Endothelial cell of umbilical vein (primary cell): ENCODE data around the gene RASSF5. TPM values are rescaled to one million over a fixed set of nuclear protein-coding genes. Genes with fewer than 3 reads are reported as not detected.

ENCODE experiments used
- BruUV-seq: library from RNA; stranded (reverse); fragments of 400-500 nt; replicated peaks from 2 replicates; lab custom pipeline; 2021; lab: Mats Ljungman, UMichigan
- CTCF ChIA-PET: fragments of 300-600, 350-600 bp; sonication (Branson Sonifier 250); formaldehyde crosslinking; loops from one replicate; lab custom pipeline; 2021; ENCODE audit warnings: antibody characterized with exemption, inconsistent platforms; lab: Charles Lee
- POLR2A ChIA-PET: fragments of 300-600, 350-600 bp; sonication (Branson Sonifier 250); formaldehyde crosslinking; loops from one replicate; lab custom pipeline; 2021; ENCODE audit warnings: antibody characterized with exemption, inconsistent platforms; lab: Charles Lee
- DNase-seq: peaks from one replicate; pipeline ENCODE4 v3.0.0-alpha.2; 2011; ENCODE audit warnings: low read depth, low spot score
- FAIRE-seq: peaks from 2 replicates; lab custom pipeline; 2011; peaks lifted over from hg19 to GRCh38; lab: Jason Lieb, UNC
- H2AFZ ChIP-seq: 2 replicates; pipeline ENCODE4 v1.6.0; 2012; ENCODE audit warnings: low read depth, low read length, control low read depth, inconsistent platforms
- H3K27ac ChIP-seq: 2 replicates; pipeline ENCODE4 v1.5.1; 2011; ENCODE audit warnings: low read depth, mild to moderate bottlenecking, control low read depth, low read length, moderate library complexity; ENCODE audit not compliant: insufficient read depth
- H3K27me3 ChIP-seq, 2 experiments: 2 replicates each; pipeline versions ENCODE4 v1.6.0 to v1.6.1; 2011; ENCODE audit warnings: low read length in 2 of 2, mixed read lengths in 1 of 2; ENCODE audit not compliant: control insufficient read depth in 2 of 2, insufficient read depth in 2 of 2
- H3K36me3 ChIP-seq, 2 experiments: 2 replicates in 1 of 2; 3 replicates in 1 of 2; pipeline ENCODE4 v1.5.1; 2011; ENCODE audit warnings: low read length in 2 of 2, mild to moderate bottlenecking in 1 of 2, moderate library complexity in 1 of 2; ENCODE audit not compliant: control insufficient read depth in 2 of 2, insufficient read depth in 2 of 2; ENCODE audit errors: extremely low read depth in 1 of 2
- H3K4me1 ChIP-seq: 3 replicates; pipeline ENCODE4 v1.5.1; 2011; ENCODE audit warnings: mild to moderate bottlenecking, low read length; ENCODE audit not compliant: control insufficient read depth, insufficient read depth; ENCODE audit errors: extremely low read depth
- H3K4me2 ChIP-seq: 2 replicates; pipeline ENCODE4 v1.6.1; 2011; ENCODE audit warnings: low read length, control low read depth, mixed read lengths; ENCODE audit not compliant: insufficient read depth
- H3K4me3 ChIP-seq, 3 experiments: fragments of 200-600 bp in 1 of 3; sonication (generic), shearing (Covaris generic) in 1 of 3; replicated peaks in 1 of 3; 2 replicates each; pipeline ENCODE4 v1.5.1; 2011 to 2016; ENCODE audit warnings: control low read depth in 3 of 3, low read length in 3 of 3, mild to moderate bottlenecking in 2 of 3, inconsistent platforms in 1 of 3, low read depth in 1 of 3, moderate library complexity in 1 of 3; ENCODE audit not compliant: insufficient read depth in 1 of 3
- H3K79me2 ChIP-seq: 2 replicates; pipeline ENCODE4 v1.6.0; 2012; ENCODE audit warnings: low read length, inconsistent platforms; ENCODE audit not compliant: control insufficient read depth, insufficient read depth
- H3K9ac ChIP-seq: replicated peaks from 2 replicates; pipeline ENCODE3; 2011; ENCODE audit warnings: low read length, control low read depth; ENCODE audit not compliant: insufficient read depth; ENCODE audit errors: extremely low read depth
- H3K9me1 ChIP-seq: replicated peaks from 3 replicates; pipeline ENCODE4 v1.6.0; 2011; ENCODE audit warnings: mild to moderate bottlenecking, low read length; ENCODE audit not compliant: control insufficient read depth, insufficient read depth; ENCODE audit errors: extremely low read depth
- H3K9me3 ChIP-seq: replicated peaks from 2 replicates; pipeline ENCODE4 v1.5.1; 2012; ENCODE audit warnings: low read length, inconsistent platforms; ENCODE audit not compliant: control insufficient read depth, insufficient read depth
- H4K20me1 ChIP-seq: replicated peaks from 2 replicates; pipeline ENCODE3; 2011; ENCODE audit warnings: mild to moderate bottlenecking, low read length; ENCODE audit not compliant: control insufficient read depth, insufficient read depth; ENCODE audit errors: extremely low read depth
- JUN ChIP-seq: IDR thresholded peaks from 2 replicates; pipeline ENCODE4 v1.6.1; 2011; ENCODE audit warnings: borderline replicate concordance, low read depth; ENCODE audit not compliant: insufficient read length, insufficient read depth
- MYC ChIP-seq: IDR thresholded peaks from one replicate; pipeline ENCODE4 v1.6.1; 2011; ENCODE audit warnings: mild to moderate bottlenecking, low read depth, low read length
- dilution Hi-C: fragments of 300-500 bp; cut with MboI; formaldehyde crosslinking; loops from one replicate; pipeline ENCODE4 v1.15.0; 2019; ENCODE audit warnings: low sequenced_read_pairs; ENCODE audit not compliant: extremely low pct_ligation_motif_present
- intact Hi-C: fragments of 100-400 bp; cut with micrococcal nuclease; formaldehyde crosslinking; loops from one replicate; pipeline ENCODE4 v1.10.0; 2022
- polyA plus RNA-seq, 4 experiments: library from polyadenylated mRNA; depleted of rRNA in 3 of 4; stranded (reverse) in 3 of 4; unstranded in 1 of 4; fragments of >200 nt; gene quantifications; 2 replicates each; pipeline versions ENCODE4 v1.2.1 to v1.2.3, GENCODE V29; 2011 to 2012; ENCODE audit warnings: missing spikeins in 1 of 4
- total RNA-seq: library from RNA; stranded (reverse); gene quantifications from 2 replicates; pipeline ENCODE4 v1.2.3, GENCODE V29; 2021
- TF ChIP-seq, protein P1 (sequence below), 2 donors: IDR thresholded peaks; 1 replicate in 1 of 2; 2 replicates in 1 of 2; pipeline ENCODE4 v1.5.1; 2011; ENCODE audit warnings: low read length in 2 of 2, mild to moderate bottlenecking in 2 of 2, moderate library complexity in 2 of 2, control low read depth in 1 of 2, inconsistent platforms in 1 of 2, low read depth in 1 of 2; ENCODE audit not compliant: insufficient read depth in 1 of 2; ENCODE audit errors: extremely low read depth in 1 of 2
- TF ChIP-seq, protein P2 (sequence below): IDR thresholded peaks from 2 replicates; pipeline ENCODE4 v1.6.1; 2011; ENCODE audit not compliant: insufficient read depth, insufficient read length

Gene RASSF5
- total and polyA plus RNA-seq, 2 donors (not counting 3 experiments of a cell fraction or from before 2014, with no cell fraction given), result 0.23 to 0.60 TPM

DNA sequence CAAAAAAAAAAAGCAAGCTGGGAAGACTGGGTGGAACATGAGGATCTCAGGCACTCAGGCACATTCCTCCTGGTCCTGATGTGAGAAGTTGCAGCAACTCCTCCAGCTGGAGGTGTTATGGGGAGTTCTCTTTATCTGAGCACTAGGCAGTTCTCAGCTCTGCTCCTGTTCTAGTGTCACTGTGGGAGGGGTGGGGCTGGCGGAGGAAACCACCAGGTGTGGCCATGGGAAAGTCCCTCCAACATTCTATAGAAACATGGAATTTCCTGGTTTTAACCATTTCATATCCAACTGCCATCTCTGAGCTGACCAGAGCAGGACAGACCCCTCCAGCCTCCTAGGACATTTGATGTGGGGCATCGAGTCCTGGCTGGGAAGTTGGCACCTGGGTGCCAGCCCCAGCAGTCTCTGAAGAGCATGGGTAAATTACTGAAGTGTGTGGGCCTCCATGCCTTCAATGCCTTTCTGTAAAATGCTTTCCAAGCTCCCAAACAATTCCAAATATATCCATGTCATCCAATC lies 37.9 kb upstream of the RASSF5 start:
- peak overlapping the region; percentile 55 for H3K4me2 ChIP-seq
- H3K4me3 ChIP-seq, result no peak overlapping the region
- CTCF ChIA-PET, result interaction anchor here (0.6 to 5.0 kb wide), 7 partner anchors 9 to 194 kb away, joined by 3 to 56 read pairs (median 5); no protein-coding TSS in a partner anchor
- H3K27me3 ChIP-seq, result peaks cover 0 to 1% of the 10 kb centered on the region in 2 experiments
- H2AFZ ChIP-seq, result peak overlapping the region; percentile 72
- POLR2A ChIA-PET, result no interaction called here
- H3K79me2 ChIP-seq, result no peaks in the 10 kb centered on the region
- intact Hi-C loops, result no loop called here
- peaks cover 27% of the 10 kb centered on the region for H3K4me1 ChIP-seq
- BruUV-seq, result no TSS peak
- H3K27ac ChIP-seq, result no peak overlapping the region
- H3K9me3 ChIP-seq, result no peaks in the 10 kb centered on the region
- peaks cover 0 to under 1% of the 10 kb centered on the region in 2 experiments for H3K36me3 ChIP-seq
- no peak overlapping the region for H3K9ac ChIP-seq
- DNase-seq, result no peak
- dilution Hi-C loops, result no loop called here
- peak; percentile 70 for FAIRE-seq
- TF ChIP-seq MYC (no peak), JUN (no peak)
- TF ChIP-seq, protein P1, sequence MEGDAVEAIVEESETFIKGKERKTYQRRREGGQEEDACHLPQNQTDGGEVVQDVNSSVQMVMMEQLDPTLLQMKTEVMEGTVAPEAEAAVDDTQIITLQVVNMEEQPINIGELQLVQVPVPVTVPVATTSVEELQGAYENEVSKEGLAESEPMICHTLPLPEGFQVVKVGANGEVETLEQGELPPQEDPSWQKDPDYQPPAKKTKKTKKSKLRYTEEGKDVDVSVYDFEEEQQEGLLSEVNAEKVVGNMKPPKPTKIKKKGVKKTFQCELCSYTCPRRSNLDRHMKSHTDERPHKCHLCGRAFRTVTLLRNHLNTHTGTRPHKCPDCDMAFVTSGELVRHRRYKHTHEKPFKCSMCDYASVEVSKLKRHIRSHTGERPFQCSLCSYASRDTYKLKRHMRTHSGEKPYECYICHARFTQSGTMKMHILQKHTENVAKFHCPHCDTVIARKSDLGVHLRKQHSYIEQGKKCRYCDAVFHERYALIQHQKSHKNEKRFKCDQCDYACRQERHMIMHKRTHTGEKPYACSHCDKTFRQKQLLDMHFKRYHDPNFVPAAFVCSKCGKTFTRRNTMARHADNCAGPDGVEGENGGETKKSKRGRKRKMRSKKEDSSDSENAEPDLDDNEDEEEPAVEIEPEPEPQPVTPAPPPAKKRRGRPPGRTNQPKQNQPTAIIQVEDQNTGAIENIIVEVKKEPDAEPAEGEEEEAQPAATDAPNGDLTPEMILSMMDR (IDR thresholded peaks at IDR 0.05; ENCODE audit: extremely low read depth in 1 of 2, insufficient read depth in 1 of 2, low read depth in 1 of 2, low read length in 2 of 2), result no peak
- TF ChIP-seq, protein P2, sequence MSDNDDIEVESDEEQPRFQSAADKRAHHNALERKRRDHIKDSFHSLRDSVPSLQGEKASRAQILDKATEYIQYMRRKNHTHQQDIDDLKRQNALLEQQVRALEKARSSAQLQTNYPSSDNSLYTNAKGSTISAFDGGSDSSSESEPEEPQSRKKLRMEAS, result no peak
- H4K20me1 ChIP-seq, result no peaks in the 10 kb centered on the region
- H3K9me1 ChIP-seq, result no peaks in the 10 kb centered on the region
